ENCODE data around the gene LRCOL1.

- TF ChIP-seq CTCF (IDR thresholded peaks at IDR 0.05 in 8 of 11, conservative IDR thresholded peaks at IDR 0.05 in 3 of 11) (no peak), POLR2A (IDR thresholded peaks at IDR 0.05) (no peak)
These were observed 7.7 kb upstream of the LRCOL1 start for GRCh38 chr12:132617822-132618682.

Measured in spleen (tissue), 7 donors.